ENCODE data around the gene LRFN2. TPM values are rescaled to one million over a fixed set of nuclear protein-coding genes. Genes with fewer than 3 reads are reported as not detected.

LRFN2 gene
- total and polyA plus RNA-seq, 2 of the 8 experiments (the other 6 are each of a cell fraction or from before 2014, with no cell fraction given): 2.3 TPM

- no peak for TF ChIP-seq CTCF (IDR thresholded peaks at IDR 0.05; ENCODE audit: control extremely low read depth in 1 of 3, insufficient read depth in 1 of 3, low read depth in 1 of 3, low read length in 3 of 3)
- TF ChIP-seq POLR2AphosphoS5 (IDR thresholded peaks at IDR 0.05; ENCODE audit: low read depth, low read length): no peak
- no peak for TF ChIP-seq BCL11A (IDR thresholded peaks at IDR 0.05; ENCODE audit: low read depth in 2 of 2, low read length in 2 of 2)
- TF ChIP-seq TAF7 (optimal IDR thresholded peaks at IDR 0.05; ENCODE audit: borderline replicate concordance, low read depth, low read length): no peak
- TF ChIP-seq NANOG (IDR thresholded peaks at IDR 0.05; ENCODE audit: insufficient read depth, low read depth, low read length, poor library complexity, severe bottlenecking): no peak
- TF ChIP-seq SIRT6 (IDR thresholded peaks at IDR 0.05; ENCODE audit: low read length): no peak
- no peak for TF ChIP-seq SRF (IDR thresholded peaks at IDR 0.05; ENCODE audit: low read depth, low read length)
Measured at GRCh38 chr6:40398034-40398691, 189.0 kb downstream of the LRFN2 start (continued).

Measured in H1 (cell line).